NCI-H460 (cell line): ENCODE results near the gene RBMY1D. TPM values are rescaled to one million over a fixed set of nuclear protein-coding genes. Genes with fewer than 3 reads are reported as not detected.
"Not testable (repeated sequence)": the region's sequence is repeated elsewhere in the genome, so short reads cannot be mapped to it uniquely, and the experiment has no call there.

Experiments
- DNase-seq: peaks from one replicate; pipeline ENCODE4 v3.0.0-alpha.2; 2016; ENCODE audit warnings: low read depth; ENCODE audit errors: extremely low read depth
- polyA plus RNA-seq: library from polyadenylated mRNA; depleted of rRNA; stranded (reverse); fragments of >200 nt; gene quantifications from 2 replicates; pipeline ENCODE4 v1.2.3, GENCODE V29; 2014; cell fraction: nucleus; rRNA removed
- total RNA-seq: library from RNA; depleted of rRNA; stranded (reverse); fragments of >200 nt; shearing (Covaris generic); gene quantifications from 2 replicates; pipeline ENCODE4 v1.2.3, GENCODE V29; 2014; rRNA removed

The RBMY1D gene
- not detected in 2 replicates for total RNA-seq
- not detected in 2 replicates for polyA plus RNA-seq

DNA sequence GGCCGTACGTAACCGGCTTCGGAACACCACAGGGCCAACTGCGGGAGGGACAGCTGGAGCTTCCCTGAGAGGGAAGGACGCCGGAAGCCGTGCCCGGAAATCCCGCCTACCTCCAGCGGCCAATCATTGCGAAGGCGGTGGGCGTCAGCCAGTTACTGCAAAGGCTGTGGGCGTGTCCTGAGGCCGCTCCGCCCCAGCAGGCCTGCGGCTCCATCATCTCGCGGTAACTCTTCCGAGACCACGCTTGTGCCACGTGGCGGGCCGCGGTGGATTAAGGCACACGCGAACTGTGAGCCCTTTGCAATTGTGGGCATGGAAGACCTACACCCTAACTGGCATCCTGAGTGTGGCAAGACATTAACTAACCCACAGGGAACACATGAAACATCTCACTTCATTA lies at the start of gene RBMY1D:
TSS of gene RBMY1D (minus strand) at position 101 of the 400 bp plus-strand sequence. CDS start 2,013 bp downstream, outside the sequence.
- not testable (repeated sequence) for DNase-seq

DNA sequence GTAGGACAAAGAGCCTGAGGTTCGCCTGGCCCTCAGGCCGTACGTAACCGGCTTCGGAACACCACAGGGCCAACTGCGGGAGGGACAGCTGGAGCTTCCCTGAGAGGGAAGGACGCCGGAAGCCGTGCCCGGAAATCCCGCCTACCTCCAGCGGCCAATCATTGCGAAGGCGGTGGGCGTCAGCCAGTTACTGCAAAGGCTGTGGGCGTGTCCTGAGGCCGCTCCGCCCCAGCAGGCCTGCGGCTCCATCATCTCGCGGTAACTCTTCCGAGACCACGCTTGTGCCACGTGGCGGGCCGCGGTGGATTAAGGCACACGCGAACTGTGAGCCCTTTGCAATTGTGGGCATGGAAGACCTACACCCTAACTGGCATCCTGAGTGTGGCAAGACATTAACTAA lies 23.6 kb upstream of the RBMY1D start, which contains the start of gene RBMY1E:
TSS of gene RBMY1E (minus strand) at position 101 of the 400 bp plus-strand sequence. CDS start 1,978 bp downstream, outside the sequence.
- DNase-seq: not testable (repeated sequence)

DNA sequence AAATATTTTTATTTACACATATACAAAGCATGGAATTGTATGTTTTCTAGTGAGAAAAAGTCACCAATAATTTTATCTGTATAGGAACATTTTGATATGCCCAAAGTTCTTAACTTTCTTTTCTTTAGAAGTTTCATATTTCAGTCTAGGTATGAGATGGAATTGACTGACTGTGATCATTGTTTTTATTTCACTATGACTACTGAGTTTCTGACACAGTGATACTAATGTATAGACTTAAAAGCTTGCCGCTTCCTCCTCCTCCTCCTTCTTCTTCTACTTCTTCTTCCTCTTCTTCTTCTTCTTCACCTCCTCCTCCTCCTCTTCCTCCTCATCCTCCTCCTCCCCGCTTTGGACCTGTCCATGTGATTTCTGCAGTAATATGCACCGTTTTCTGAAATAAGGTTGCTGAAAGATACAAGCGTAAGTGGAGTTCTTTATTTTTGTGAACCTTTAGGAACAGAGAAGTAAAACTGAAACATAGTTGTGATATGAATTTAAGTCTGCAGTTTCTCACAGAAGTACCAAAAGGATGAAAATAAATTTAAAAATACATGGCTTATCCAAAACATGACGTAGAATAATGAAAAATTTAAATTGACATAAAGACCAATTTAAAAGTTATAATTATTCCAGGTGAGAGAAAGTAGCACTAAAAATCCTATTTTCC lies 24.8 kb downstream of the RBMY1D start:
- not testable (repeated sequence) for DNase-seq

DNA sequence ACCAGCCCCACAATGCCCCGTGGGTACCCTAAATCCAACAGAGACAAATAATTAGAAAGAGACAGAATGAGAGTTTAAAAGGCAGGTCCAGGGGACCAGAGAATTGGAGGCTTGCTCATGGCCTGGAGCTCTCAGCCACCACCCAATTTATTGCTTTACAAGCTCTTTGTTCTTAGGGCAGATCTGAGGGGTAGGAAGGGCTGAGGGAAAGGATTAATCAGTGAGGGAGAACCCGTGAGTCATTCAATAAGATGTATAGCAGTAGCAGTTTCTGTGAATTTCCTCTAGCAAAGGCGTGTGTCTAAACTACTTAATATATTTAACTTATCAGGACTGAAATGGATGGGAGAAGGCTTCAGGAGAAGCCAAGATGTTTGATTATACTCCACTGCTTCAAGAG lies 48.8 kb downstream of the RBMY1D start:
- DNase-seq: no peak

DNA sequence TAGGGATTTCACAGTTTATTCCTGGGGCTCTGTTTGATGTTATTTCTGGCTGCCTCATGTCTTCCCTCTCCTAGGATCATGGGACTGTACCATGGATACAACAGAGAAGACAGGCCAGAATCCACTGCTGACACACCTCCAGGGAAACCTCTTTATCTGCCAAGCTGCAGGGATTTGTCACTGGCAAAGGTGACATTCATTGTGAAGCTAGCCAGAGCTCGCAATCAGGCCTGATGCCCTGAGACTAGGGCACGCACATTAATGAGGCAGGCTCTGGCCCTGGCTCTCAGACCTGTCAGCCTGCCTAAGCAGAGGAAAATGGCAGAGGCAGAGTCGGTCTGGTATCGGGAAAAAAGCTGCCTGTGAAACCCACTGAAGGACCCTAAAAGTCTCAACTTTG lies 52.2 kb downstream of the RBMY1D start:
- no peak for DNase-seq

DNA sequence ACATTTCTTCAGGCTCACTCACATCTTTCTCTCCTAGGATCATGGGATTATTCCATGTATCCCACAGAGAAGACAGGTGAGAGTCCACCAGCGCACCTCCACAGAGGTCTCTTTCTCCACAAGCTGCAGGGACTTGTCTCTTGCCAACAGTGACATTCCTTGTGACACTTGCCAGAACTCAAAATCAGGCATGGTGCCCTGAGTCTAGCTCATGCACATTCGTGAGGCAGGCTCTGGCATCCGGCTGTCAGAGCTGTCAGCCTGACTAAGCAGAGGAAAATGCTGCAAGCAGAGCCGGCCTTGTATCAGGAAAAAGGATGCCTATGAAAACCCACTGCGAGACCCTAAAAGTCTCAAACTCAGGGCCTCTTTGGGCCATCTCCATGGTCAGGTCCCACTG lies 54.8 kb downstream of the RBMY1D start:
- no peak for DNase-seq

DNA sequence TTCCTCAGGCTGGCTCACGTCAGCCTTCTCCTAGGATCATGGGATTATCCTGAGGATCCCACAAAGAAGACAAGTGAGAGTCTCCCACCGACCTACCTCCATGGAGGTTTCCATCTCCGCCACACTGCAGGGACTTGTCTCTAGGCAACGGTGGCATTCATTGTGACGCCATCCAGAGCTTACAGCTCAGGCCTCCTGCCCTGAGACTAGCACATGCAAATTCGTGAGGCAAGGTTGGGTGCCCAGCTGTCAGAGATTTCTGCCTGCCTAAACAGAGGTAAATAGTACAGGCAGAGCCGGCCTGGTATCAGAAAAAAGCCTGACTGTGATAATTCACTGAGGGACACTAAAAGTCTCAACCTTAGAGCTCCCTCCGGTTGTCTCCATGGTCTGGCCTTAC lies 58.0 kb downstream of the RBMY1D start:
- DNase-seq: no peak

DNA sequence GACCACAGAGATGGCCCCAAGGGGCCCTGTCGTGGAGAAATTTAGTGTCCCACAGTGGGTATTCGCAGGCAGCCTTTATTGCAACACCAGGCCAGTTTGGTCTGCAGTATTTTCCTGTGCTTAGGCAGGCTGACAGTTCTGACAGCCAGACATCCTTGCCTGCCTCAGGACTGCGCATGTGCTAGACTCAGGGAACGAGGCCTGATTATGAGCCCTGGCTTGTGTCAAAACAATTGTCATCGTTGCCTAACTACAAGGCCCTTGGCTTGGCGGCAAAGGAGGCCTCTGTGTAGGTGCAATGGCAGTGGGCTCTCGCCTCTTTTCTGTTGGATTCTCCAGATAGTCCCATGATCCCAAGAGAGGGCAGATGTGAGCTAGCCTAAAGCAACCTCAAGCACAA lies 59.3 kb downstream of the RBMY1D start:
- DNase-seq: no peak

Other genes with a start within 250 kb of the RBMY1D start
- not detected in 2 replicates for gene RBMY1E, start 23.5 kb upstream of the RBMY1D start, total RNA-seq